ENCODE data around the gene SORL1-AS1.

Gene SORL1-AS1

GRCh38 chr11:121437686-121438078 lies 15.1 kb downstream of the SORL1-AS1 start:
- intact Hi-C loops (cut with DNase I), result no loop called here
- DNase-seq (ENCODE audit: low spot score), result no peak

GRCh38 chr11:121437018-121437685 lies 15.6 kb downstream of the SORL1-AS1 start:
- no peak for DNase-seq (ENCODE audit: low spot score)
- intact Hi-C loops (cut with DNase I), result no loop called here

GRCh38 chr11:121435551-121436511 lies 16.9 kb downstream of the SORL1-AS1 start:
- intact Hi-C loops (cut with DNase I), result no loop called here
- DNase-seq (ENCODE audit: low spot score), result no peak

GRCh38 chr11:121435132-121435531 lies 17.6 kb downstream of the SORL1-AS1 start:
- DNase-seq (ENCODE audit: low spot score), result no peak
- intact Hi-C loops (cut with DNase I), result no loop called here

- intact Hi-C loops (cut with DNase I), result no loop called here
- no peak for DNase-seq (ENCODE audit: low spot score)
These were observed 20.8 kb downstream of the SORL1-AS1 start for GRCh38 chr11:121431820-121432526.

- no peak for DNase-seq (ENCODE audit: low spot score)
- intact Hi-C loops (cut with DNase I), result loop anchor here (5.0 kb wide), 1 partner anchor 37 kb away; no protein-coding TSS in a partner anchor
These were observed 23.2 kb downstream of the SORL1-AS1 start for GRCh38 chr11:121429556-121429955.

- intact Hi-C loops (cut with DNase I), result loop anchor here (5.0 kb wide), 1 partner anchor 35 kb away; no protein-coding TSS in a partner anchor
These were observed 25.4 kb downstream of the SORL1-AS1 start for GRCh38 chr11:121427400-121427744.

GRCh38 chr11:121426476-121427399 lies 26.0 kb downstream of the SORL1-AS1 start:
- intact Hi-C loops (cut with DNase I), result loop anchor here (5.0 kb wide), 1 partner anchor 34 kb away; no protein-coding TSS in a partner anchor
- peak; percentile 85 for DNase-seq (ENCODE audit: low spot score)

More at GRCh38 chr11:121427400-121427744, 25.4 kb downstream of the SORL1-AS1 start:
- DNase-seq (ENCODE audit: low spot score), result no peak

- intact Hi-C loops (cut with DNase I), result loop anchor here (5.0 kb wide), 1 partner anchor 34 kb away; no protein-coding TSS in a partner anchor
- DNase-seq (ENCODE audit: low spot score), result no peak
These were observed 26.9 kb downstream of the SORL1-AS1 start for GRCh38 chr11:121425828-121426227.

- intact Hi-C loops (cut with DNase I), result no loop called here
- no peak for DNase-seq (ENCODE audit: low spot score)
These were observed 30.1 kb downstream of the SORL1-AS1 start for GRCh38 chr11:121422675-121423074.

- DNase-seq (ENCODE audit: low spot score), result no peak
- intact Hi-C loops (cut with DNase I), result no loop called here
These were observed 31.4 kb downstream of the SORL1-AS1 start for GRCh38 chr11:121421149-121421901.

GRCh38 chr11:121420398-121420797 lies 32.4 kb downstream of the SORL1-AS1 start:
- DNase-seq (ENCODE audit: low spot score), result no peak
- intact Hi-C loops (cut with DNase I), result no loop called here

- DNase-seq (ENCODE audit: low spot score), result no peak
- intact Hi-C loops (cut with DNase I), result no loop called here
These were observed 32.9 kb downstream of the SORL1-AS1 start for GRCh38 chr11:121419836-121420235.

GRCh38 chr11:121418625-121419114 lies 34.1 kb downstream of the SORL1-AS1 start:
- intact Hi-C loops (cut with DNase I), result no loop called here
- peak; percentile 92 for DNase-seq (ENCODE audit: low spot score)

- no peak for DNase-seq (ENCODE audit: low spot score)
- intact Hi-C loops (cut with DNase I), result no loop called here
These were observed 35.2 kb downstream of the SORL1-AS1 start for GRCh38 chr11:121417607-121418006.

- intact Hi-C loops (cut with DNase I), result no loop called here
- DNase-seq (ENCODE audit: low spot score), result peak; percentile 95
These were observed 35.7 kb downstream of the SORL1-AS1 start for GRCh38 chr11:121417055-121417551.

GRCh38 chr11:121415856-121416255 lies 36.9 kb downstream of the SORL1-AS1 start:
- intact Hi-C loops (cut with DNase I), result no loop called here
- DNase-seq (ENCODE audit: low spot score), result no peak

Data from cardiac septum (tissue), 1 donor.